Stomach smooth muscle (tissue), 2 donors: ENCODE data around the gene COA1.

Experiments used
- H3K27ac ChIP-seq: one replicate; pipeline ENCODE4 v1.7.0; 2013; ENCODE audit warnings: mild to moderate bottlenecking, low read length, inconsistent platforms
- H3K27me3 ChIP-seq, 2 donors: one replicate each; pipeline ENCODE4 v1.7.0; 2013; ENCODE audit warnings: low read length in 2 of 2; ENCODE audit not compliant: insufficient read depth in 2 of 2, control insufficient read depth in 1 of 2
- H3K36me3 ChIP-seq, 2 donors: one replicate each; pipeline ENCODE4 v1.7.0; 2013; ENCODE audit warnings: low read length in 2 of 2; ENCODE audit not compliant: control insufficient read depth in 2 of 2, insufficient read depth in 2 of 2
- H3K4me1 ChIP-seq: one replicate; pipeline ENCODE4 v1.7.0; 2013; ENCODE audit warnings: low read length; ENCODE audit not compliant: control insufficient read depth, insufficient read depth
- H3K4me3 ChIP-seq, 2 donors: one replicate each; pipeline ENCODE4 v1.7.0; 2013; ENCODE audit warnings: low read length in 2 of 2
- H3K9ac ChIP-seq, 2 donors: one replicate each; pipeline ENCODE4 v1.7.0; 2013; ENCODE audit warnings: low read length in 2 of 2, mild to moderate bottlenecking in 1 of 2
- H3K9me3 ChIP-seq, 2 donors: one replicate each; pipeline ENCODE4 v1.7.0; 2013; ENCODE audit warnings: low read length in 2 of 2; ENCODE audit not compliant: control insufficient read depth in 2 of 2
- donor health status: healthy.
- donor health status: Pancreatic carcinoma.

COA1 gene

GRCh38 chr7:43700646-43701499, 28.4 kb downstream of the COA1 start:
- no peaks in the 10 kb centered on the region for H3K36me3 ChIP-seq
- H3K9ac ChIP-seq: no peak overlapping the region
- no peaks in the 10 kb centered on the region for H3K27me3 ChIP-seq
- H3K4me3 ChIP-seq: no peak overlapping the region
- H3K4me1 ChIP-seq: no peaks in the 10 kb centered on the region
- H3K27ac ChIP-seq: no peak overlapping the region
- H3K9me3 ChIP-seq: no peaks in the 10 kb centered on the region

DNA sequence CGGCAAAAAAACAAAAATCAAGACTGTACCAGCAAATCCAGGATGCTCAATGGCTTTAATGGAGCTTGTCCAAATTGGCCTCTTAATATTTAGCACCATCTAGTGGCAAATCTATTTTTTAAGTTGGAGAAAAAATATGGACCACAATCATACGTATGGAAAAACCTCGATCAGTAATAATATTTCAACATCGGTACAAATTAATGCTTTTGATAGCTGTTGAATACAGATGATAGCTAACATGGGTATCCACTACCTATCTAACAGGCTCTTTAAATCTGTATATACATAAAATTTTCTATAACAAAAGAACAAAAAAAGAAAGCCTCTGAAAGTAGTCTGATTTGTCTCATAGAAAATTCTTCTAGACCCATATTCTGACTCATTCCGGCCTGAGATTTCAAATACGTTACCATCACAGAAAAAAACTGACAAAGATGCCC, 29.2 kb downstream of the COA1 start:
- no peak overlapping the region for H3K27ac ChIP-seq
- no peaks in the 10 kb centered on the region for H3K4me1 ChIP-seq
- H3K27me3 ChIP-seq: no peaks in the 10 kb centered on the region
- no peaks in the 10 kb centered on the region for H3K9me3 ChIP-seq
- no peak overlapping the region for H3K9ac ChIP-seq
- no peak overlapping the region for H3K4me3 ChIP-seq
- no peaks in the 10 kb centered on the region for H3K36me3 ChIP-seq

DNA sequence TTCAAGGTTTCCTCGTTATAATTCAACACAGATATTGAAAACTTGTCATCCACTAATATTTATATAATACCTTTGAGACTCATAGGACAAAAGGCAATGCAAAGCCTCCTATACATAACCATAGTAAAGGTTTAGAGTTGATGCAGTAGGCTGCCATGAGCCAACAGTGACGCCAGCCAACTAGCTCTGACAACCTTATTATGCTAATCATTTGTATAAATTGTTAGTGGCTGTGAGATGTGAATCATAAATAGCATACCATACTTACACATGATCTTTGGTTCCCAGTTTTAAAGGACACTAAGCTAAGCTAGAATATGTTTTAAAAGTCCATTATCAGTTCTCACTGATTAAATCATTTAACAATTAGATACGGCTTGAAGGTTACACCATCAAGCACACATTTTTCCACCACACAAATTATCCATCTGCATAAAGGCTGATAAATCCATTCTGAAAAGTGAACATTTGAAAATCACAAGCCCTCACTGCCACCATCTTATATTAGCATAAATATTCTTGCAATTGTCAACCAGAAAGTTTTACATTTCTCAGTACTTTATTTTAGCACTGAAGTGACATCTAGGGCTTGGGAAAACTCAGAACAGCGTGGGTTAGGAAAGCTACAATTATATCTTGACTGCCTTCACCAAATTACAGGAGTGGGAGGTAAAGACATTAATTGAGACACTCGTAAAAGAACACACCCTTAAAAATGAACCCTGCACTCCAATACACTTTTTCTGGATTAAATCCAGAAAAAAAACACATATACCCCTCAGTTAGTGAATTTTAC, 30.7 kb downstream of the COA1 start:
- H3K4me3 ChIP-seq: no peak overlapping the region
- no peak overlapping the region for H3K27ac ChIP-seq
- H3K4me1 ChIP-seq: no peaks in the 10 kb centered on the region
- H3K36me3 ChIP-seq: no peaks in the 10 kb centered on the region
- H3K9me3 ChIP-seq: no peaks in the 10 kb centered on the region
- no peak overlapping the region for H3K9ac ChIP-seq
- no peaks in the 10 kb centered on the region for H3K27me3 ChIP-seq

DNA sequence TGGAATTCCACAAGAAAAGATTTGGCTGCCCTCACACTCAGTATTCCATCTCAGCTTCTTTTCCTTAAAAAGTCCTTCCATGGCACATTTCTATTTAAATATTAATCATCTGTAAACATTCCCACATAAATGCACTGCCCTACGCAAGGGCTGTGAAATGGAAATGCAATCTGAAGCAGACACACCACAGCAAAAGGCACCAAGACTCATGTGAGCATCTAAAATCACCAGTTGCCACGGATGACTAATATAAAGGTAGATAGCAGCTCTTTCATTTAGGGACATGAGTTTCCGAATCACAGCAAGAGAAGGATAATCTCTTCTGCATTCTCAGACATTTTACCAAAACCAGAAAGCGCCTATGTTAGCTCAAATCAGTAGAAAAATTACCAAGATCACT, 31.6 kb downstream of the COA1 start:
- no peaks in the 10 kb centered on the region for H3K36me3 ChIP-seq
- no peaks in the 10 kb centered on the region for H3K27me3 ChIP-seq
- H3K9ac ChIP-seq: no peak overlapping the region
- H3K27ac ChIP-seq: no peak overlapping the region
- no peak overlapping the region for H3K4me3 ChIP-seq
- no peaks in the 10 kb centered on the region for H3K9me3 ChIP-seq
- no peaks in the 10 kb centered on the region for H3K4me1 ChIP-seq

GRCh38 chr7:43695365-43695764, 34.0 kb downstream of the COA1 start:
- Histone ChIP-seq H3K9ac (no peak overlapping the region), H3K27me3 (no peaks in the 10 kb centered on the region), H3K9me3 (no peaks in the 10 kb centered on the region), H3K27ac (no peak overlapping the region), H3K4me3 (no peak overlapping the region), H3K36me3 (no peaks in the 10 kb centered on the region), H3K4me1 (no peaks in the 10 kb centered on the region)

DNA sequence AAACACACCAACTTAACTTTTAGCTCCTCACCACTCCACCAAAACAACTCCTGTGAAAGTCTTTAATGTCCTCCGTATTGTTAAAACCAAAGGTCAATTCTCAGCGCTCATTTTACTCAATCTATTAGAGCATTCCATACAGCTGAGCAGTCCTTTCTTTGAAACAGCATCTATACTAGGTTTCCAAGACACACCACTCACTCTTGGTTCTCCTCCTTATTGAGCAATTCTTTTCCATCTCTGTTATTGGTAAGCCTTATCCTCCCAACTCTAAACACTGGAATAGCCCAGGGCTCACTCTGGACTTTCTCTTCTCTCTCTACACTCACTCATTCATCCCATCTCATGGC, 34.9 kb downstream of the COA1 start:
- Histone ChIP-seq H3K9ac (no peak overlapping the region), H3K4me3 (no peak overlapping the region), H3K4me1 (no peaks in the 10 kb centered on the region), H3K36me3 (no peaks in the 10 kb centered on the region), H3K27ac (no peak overlapping the region), H3K27me3 (no peaks in the 10 kb centered on the region), H3K9me3 (no peaks in the 10 kb centered on the region)

DNA sequence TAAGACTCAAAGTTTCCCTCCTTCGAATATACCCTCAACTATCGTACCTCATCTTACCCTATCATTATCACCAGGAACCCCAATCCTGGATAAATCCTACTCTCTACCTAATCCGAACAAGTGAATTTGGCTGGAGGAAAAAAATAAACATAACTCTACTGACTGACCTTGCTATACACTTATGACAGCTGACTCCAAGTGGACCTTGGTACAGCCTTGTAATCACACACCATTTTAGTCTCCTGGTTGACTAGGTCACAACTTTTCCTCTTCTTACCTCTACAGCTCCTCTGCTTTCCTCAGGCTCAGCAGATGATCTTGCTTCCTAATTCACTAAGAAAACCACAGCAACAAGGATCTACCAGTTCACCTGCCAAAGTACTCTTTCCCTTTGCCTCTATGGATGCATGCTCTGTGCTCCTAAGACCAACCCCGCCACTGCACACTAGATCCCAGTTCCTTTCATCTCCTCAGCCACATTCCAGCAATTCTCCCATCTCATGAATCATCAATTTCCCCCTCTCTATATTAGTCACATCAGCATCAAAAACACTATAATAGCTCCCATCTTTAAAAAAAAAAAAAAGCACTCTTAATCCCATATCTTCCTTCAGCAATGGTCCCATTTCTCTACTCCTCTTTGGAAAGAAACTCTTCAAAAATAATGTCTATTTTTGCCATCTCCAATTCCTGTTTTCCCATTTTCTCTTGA, 35.5 kb downstream of the COA1 start:
- no peak overlapping the region for H3K9ac ChIP-seq
- no peaks in the 10 kb centered on the region for H3K9me3 ChIP-seq
- H3K4me3 ChIP-seq: no peak overlapping the region

GRCh38 chr7:43692582-43693373, 36.5 kb downstream of the COA1 start:
- Histone ChIP-seq H3K4me3 (no peak overlapping the region), H3K9me3 (no peaks in the 10 kb centered on the region), H3K27me3 (no peaks in the 10 kb centered on the region), H3K36me3 (no peaks in the 10 kb centered on the region), H3K27ac (no peak overlapping the region), H3K4me1 (no peaks in the 10 kb centered on the region), H3K9ac (no peak overlapping the region)

More for the DNA sequence above, 35.5 kb downstream of the COA1 start:
- no peaks in the 10 kb centered on the region for H3K27me3 ChIP-seq
- H3K4me1 ChIP-seq: no peaks in the 10 kb centered on the region
- no peak overlapping the region for H3K27ac ChIP-seq
- no peaks in the 10 kb centered on the region for H3K36me3 ChIP-seq

DNA sequence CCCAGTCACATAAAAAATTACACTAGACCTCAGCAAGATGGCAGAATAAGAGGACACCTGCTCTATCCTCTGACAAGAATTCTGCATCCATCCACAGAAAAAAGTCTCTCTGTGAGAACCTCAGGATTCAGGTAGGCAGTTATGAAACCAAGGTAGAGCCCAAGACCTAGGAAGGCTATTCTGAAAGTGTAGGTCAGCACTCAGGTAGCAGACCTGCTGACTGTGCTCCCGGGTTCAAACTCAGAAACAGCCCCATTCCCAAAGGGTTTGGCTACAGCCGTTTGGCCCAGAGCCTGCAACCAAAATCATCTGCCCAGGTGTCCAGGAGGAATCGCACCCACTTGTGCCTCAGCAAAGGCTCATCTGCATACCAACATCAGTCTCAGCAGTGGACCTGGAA, 37.7 kb downstream of the COA1 start:
- no peak overlapping the region for H3K4me3 ChIP-seq

GRCh38 chr7:43689115-43689514, 40.2 kb downstream of the COA1 start:
- H3K9ac ChIP-seq: no peak overlapping the region
- no peaks in the 10 kb centered on the region for H3K4me1 ChIP-seq
- H3K9me3 ChIP-seq: no peaks in the 10 kb centered on the region
- H3K27ac ChIP-seq: no peak overlapping the region
- H3K36me3 ChIP-seq: no peaks in the 10 kb centered on the region
- no peaks in the 10 kb centered on the region for H3K27me3 ChIP-seq
- no peak overlapping the region for H3K4me3 ChIP-seq

More for the DNA sequence above, 37.7 kb downstream of the COA1 start:
- Histone ChIP-seq H3K36me3 (no peaks in the 10 kb centered on the region), H3K27me3 (no peaks in the 10 kb centered on the region), H3K9ac (no peak overlapping the region), H3K4me1 (no peaks in the 10 kb centered on the region), H3K27ac (no peak overlapping the region), H3K9me3 (no peaks in the 10 kb centered on the region)
